Endothelial cell (in vitro differentiated cells): ENCODE data around the gene TBC1D22A. TPM values are rescaled to one million over a fixed set of nuclear protein-coding genes. Genes with fewer than 3 reads are reported as not detected.

Experiments used
- DNase-seq: peaks from one replicate; pipeline ENCODE4 v3.0.0; 2021; ENCODE audit warnings: low spot score
- H3K27ac Mint-ChIP-seq: one replicate; pipeline ENCODE4 v1.8.0; 2021; ENCODE audit warnings: mixed read lengths, inconsistent platforms; ENCODE audit not compliant: unreplicated experiment
- H3K27me3 Mint-ChIP-seq: one replicate; pipeline ENCODE4 v1.8.0; 2021; ENCODE audit warnings: mild to moderate bottlenecking, moderate library complexity, mixed read lengths, inconsistent platforms; ENCODE audit not compliant: unreplicated experiment
- H3K36me3 Mint-ChIP-seq: one replicate; pipeline ENCODE4 v1.8.0; 2021; ENCODE audit warnings: mild to moderate bottlenecking, low read depth, mixed read lengths, inconsistent platforms; ENCODE audit not compliant: unreplicated experiment
- H3K4me1 Mint-ChIP-seq: one replicate; pipeline ENCODE4 v1.8.0; 2021; ENCODE audit warnings: mild to moderate bottlenecking, mixed read lengths, inconsistent platforms; ENCODE audit not compliant: unreplicated experiment
- H3K4me3 Mint-ChIP-seq: one replicate; pipeline ENCODE4 v1.8.0; 2021; ENCODE audit warnings: mild to moderate bottlenecking, mixed read lengths, inconsistent platforms; ENCODE audit not compliant: unreplicated experiment
- H3K9me3 Mint-ChIP-seq: one replicate; pipeline ENCODE4 v1.8.0; 2021; ENCODE audit warnings: mixed read lengths, inconsistent platforms; ENCODE audit not compliant: unreplicated experiment
- total RNA-seq: library from RNA; stranded (reverse); fragmentation: NEBNext Ultra II Directional; extraction: Animal tissue kit (Norgen Biotek cat#: 25700); gene quantifications from one replicate; pipeline ENCODE4 v1.2.1, GENCODE V29; 2021; ENCODE audit not compliant: unreplicated experiment
- TF ChIP-seq, protein P1 (sequence below): fragments of 200-600 bp; sonication (generic); IDR thresholded peaks from one replicate; pipeline ENCODE4 v1.5.0; 2021; ENCODE audit warnings: antibody characterized with exemption; ENCODE audit not compliant: unreplicated experiment

The TBC1D22A gene
- total RNA-seq, 1 donor from 2014 or later, result 25.3 TPM

DNA sequence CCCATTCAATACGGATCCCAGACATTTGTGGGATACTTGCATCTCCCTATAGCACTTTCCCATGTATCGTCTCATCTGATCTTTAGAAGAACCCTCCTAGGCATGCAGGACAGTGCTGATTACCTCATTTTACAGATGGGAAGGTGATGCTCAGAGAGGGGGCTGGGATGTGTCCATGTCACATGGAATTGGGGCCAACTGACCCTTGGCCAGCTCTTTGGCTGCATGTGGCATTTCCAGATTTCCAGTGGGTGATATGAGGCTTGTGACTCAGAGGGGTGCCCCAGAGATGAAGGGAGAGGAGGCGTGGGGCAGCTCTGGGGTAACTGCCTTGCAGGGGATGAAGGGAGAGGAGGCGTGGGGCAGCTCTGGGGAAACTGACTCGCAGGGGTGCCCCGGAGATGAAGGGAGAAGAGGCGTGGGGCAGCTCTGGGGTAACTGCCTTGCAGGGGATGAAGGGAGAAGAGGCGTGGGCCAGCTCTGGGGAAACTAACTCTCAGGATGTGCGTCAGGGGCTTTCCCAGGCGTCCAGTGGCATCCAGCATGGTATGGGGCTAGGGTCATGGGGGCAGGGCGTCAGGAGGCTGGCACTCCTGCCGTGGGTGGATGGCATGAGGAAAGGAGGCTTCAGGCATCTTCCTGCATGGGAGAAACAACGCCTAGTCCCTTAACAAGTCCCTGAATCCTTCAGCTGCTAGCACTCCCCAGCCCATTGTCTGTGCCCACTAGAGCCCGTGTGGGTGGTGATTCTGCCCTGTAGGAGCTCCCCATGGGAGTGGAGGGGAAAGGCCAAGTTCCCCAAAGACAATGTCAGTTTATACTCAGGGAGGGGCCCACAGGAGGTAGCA is 12.5 kb upstream of the TBC1D22A start:
- TF ChIP-seq, protein P1, sequence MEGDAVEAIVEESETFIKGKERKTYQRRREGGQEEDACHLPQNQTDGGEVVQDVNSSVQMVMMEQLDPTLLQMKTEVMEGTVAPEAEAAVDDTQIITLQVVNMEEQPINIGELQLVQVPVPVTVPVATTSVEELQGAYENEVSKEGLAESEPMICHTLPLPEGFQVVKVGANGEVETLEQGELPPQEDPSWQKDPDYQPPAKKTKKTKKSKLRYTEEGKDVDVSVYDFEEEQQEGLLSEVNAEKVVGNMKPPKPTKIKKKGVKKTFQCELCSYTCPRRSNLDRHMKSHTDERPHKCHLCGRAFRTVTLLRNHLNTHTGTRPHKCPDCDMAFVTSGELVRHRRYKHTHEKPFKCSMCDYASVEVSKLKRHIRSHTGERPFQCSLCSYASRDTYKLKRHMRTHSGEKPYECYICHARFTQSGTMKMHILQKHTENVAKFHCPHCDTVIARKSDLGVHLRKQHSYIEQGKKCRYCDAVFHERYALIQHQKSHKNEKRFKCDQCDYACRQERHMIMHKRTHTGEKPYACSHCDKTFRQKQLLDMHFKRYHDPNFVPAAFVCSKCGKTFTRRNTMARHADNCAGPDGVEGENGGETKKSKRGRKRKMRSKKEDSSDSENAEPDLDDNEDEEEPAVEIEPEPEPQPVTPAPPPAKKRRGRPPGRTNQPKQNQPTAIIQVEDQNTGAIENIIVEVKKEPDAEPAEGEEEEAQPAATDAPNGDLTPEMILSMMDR, result no peak
- H3K36me3 Mint-ChIP-seq, result peaks cover 7% of the 10 kb centered on the region
- peaks cover 2% of the 10 kb centered on the region for H3K9me3 Mint-ChIP-seq
- H3K27me3 Mint-ChIP-seq, result peaks cover 14% of the 10 kb centered on the region
- H3K4me1 Mint-ChIP-seq, result peaks cover 22% of the 10 kb centered on the region
- H3K4me3 Mint-ChIP-seq, result peak overlapping the region; percentile 56
- no peak for DNase-seq
- peak overlapping the region; percentile 86 for H3K27ac Mint-ChIP-seq

DNA sequence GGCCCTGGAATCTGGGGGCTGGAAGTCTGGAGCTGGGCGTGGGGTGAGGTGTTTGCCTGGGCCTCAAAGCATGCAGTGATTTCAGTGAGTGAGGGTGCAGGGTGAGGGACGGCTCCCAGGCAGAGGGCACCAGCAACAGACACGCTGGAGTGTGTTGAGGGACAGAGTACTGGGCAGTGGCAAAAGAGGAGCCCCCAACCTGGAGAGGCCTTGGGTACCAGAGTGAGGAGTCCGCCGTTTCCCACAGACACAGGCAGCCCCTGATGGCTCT is 12.0 kb upstream of the TBC1D22A start:
- TF ChIP-seq, protein P1, result no peak
- H3K36me3 Mint-ChIP-seq, result peaks cover 9% of the 10 kb centered on the region
- peak overlapping the region; percentile 15 for H3K4me3 Mint-ChIP-seq
- peaks cover 22% of the 10 kb centered on the region for H3K4me1 Mint-ChIP-seq
- peaks cover 16% of the 10 kb centered on the region for H3K27me3 Mint-ChIP-seq
- H3K27ac Mint-ChIP-seq, result peak overlapping the region; percentile 48
- DNase-seq, result no peak
- H3K9me3 Mint-ChIP-seq, result peaks cover 4% of the 10 kb centered on the region

DNA sequence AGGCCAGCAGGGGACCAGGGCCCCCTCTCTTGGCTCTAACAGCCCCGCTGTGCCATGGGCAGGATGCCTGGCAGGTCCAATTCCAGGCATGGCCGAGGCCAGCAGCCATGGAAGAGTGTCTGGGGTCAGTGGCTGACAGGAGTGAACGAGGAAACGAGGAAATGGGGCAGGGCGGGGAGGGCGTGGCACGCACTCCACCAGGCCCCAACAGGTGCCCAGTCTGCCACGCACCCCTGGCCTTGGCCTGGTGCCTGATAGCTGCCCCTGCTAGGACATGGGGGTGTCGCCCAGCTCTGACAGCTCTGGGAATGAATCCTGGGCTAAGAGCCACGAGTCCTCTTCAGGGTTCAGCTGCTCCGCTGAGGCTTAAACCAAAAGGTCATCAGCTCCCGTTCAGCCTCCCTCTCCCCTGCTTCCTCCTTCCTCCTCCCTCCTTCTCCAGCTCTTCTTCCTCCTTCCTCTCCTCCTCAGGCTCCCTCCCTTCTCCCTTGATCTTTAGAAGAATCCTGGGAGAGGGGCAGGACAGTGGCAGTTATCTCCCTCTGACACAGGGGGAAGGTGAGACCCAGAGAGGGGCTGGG is 11.5 kb upstream of the TBC1D22A start:
- Mint-ChIP-seq H3K36me3 (peaks cover 9% of the 10 kb centered on the region), H3K27me3 (peaks cover 16% of the 10 kb centered on the region), H3K4me1 (peaks cover 22% of the 10 kb centered on the region), H3K4me3 (no peak overlapping the region), H3K9me3 (peaks cover 4% of the 10 kb centered on the region), H3K27ac (no peak overlapping the region)
- TF ChIP-seq, protein P1, result no peak
- DNase-seq, result no peak

DNA sequence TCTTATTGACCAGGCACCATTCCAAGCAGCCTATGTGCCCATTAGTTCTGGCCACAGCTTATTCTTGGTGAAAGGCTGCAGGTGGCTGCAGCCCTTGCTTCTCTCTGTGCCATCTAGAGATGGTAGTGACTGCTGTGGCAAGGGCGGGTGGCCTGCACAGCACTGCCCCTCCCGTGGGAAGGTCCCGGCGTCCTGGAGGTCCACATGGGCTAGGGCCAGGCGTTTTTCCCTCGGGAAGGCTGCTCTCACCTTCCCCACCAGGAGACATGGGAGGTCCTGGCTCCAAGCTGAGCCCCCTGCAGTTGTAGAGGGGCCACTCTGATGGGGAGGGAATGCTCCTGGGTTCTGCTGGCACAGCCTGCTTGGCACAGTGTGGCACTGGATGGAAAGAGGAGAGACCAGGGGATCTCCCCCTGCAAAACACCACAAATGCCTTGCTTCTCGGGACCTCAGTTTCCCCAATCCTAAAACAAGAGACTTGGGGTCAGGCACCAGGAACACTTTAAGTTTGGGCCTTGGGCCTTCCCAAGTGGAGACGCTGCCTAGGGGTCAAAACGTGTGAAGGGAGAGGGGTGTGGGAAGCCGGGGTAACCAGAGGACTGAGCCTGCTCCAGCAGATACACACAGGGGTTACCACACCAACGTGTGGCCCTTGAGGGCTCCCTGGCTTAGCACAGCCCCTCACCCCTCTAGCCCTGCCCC is 10.0 kb upstream of the TBC1D22A start:
- H3K27ac Mint-ChIP-seq, result no peak overlapping the region
- peaks cover 21% of the 10 kb centered on the region for H3K36me3 Mint-ChIP-seq
- H3K27me3 Mint-ChIP-seq, result peaks cover 12% of the 10 kb centered on the region
- no peak overlapping the region for H3K4me3 Mint-ChIP-seq
- peaks cover 4% of the 10 kb centered on the region for H3K9me3 Mint-ChIP-seq
- peaks cover 22% of the 10 kb centered on the region for H3K4me1 Mint-ChIP-seq
- DNase-seq, result no peak
- TF ChIP-seq, protein P1, result no peak

DNA sequence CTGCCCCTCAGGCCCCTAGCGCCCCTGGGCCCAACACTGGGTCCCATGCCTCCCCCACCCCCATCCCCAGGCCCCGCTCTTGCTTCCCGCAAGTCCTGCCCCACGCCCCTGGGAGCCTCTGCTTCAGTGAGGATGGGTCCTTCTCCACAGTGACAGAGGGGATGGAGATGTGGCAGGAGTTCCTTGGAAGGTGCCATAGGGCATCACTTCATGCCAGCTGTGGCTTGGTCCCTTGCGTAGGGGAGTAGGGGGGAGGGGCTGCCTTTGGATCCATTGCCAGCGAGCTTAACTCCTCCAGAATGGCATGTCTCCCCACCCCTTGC is 9.5 kb upstream of the TBC1D22A start:
- H3K4me3 Mint-ChIP-seq, result no peak overlapping the region
- no peak for DNase-seq
- H3K9me3 Mint-ChIP-seq, result peaks cover 4% of the 10 kb centered on the region
- no peak overlapping the region for H3K27ac Mint-ChIP-seq
- H3K36me3 Mint-ChIP-seq, result peaks cover 23% of the 10 kb centered on the region
- TF ChIP-seq, protein P1, result no peak
- peaks cover 22% of the 10 kb centered on the region for H3K4me1 Mint-ChIP-seq
- H3K27me3 Mint-ChIP-seq, result peaks cover 12% of the 10 kb centered on the region
